ENCODE data around the gene CD300LF. TPM values are rescaled to one million over a fixed set of nuclear protein-coding genes. Genes with fewer than 3 reads are reported as not detected.

The CD300LF gene
- total and polyA plus RNA-seq, 9 of the 15 experiments (the other 6 are each of a cell fraction or from before 2014, with no cell fraction given) = not detected

GRCh38 chr17:74647871-74648672 is 64.7 kb downstream of the CD300LF start:
- no peaks in the 10 kb centered on the region for H3K9me1 ChIP-seq (ENCODE audit: control insufficient read depth, insufficient read depth, low read length)
- no peaks in the 10 kb centered on the region for H3K79me2 ChIP-seq (ENCODE audit: control insufficient read depth, insufficient read depth, low read length)
- ChIA-PET CTCF (ENCODE audit: low intra/inter-chr PET ratio) (no interaction called here), POLR2A (interaction anchor here (0.5 to 1.5 kb wide), 3 partner anchors 9 to 926 kb away, joined by 3 to 4 read pairs (median 4); no protein-coding TSS in a partner anchor)
- no peak overlapping the region for H3K4me2 ChIP-seq (ENCODE audit: insufficient read depth, low read length)
- FAIRE-seq (no peak), ATAC-seq (no peak), DNase-seq (ENCODE audit: extremely low read depth in 1 of 4, low spot score in 3 of 4) (no peak)
- no peaks in the 10 kb centered on the region for H3K9me3 ChIP-seq (replicated peaks; ENCODE audit: control insufficient read depth, insufficient read depth, low read depth, low read length)
- no peak overlapping the region for H3K27ac ChIP-seq (ENCODE audit: extremely low read depth, low read depth, low read length)
- BruUV-seq (replicated peaks) = no TSS peak
- WGBS (ENCODE audit: insufficient coverage, low coverage, missing lambda C conversion rate) = 1% methylated on average over 7 of the region's 9 CpGs
- no peak overlapping the region for H3K4me3 ChIP-seq
- H3K4me1 ChIP-seq (replicated peaks in 1 of 2; ENCODE audit: control insufficient read depth in 2 of 2, insufficient read depth in 2 of 2, low read length in 2 of 2) = no peaks in the 10 kb centered on the region
- peaks cover 13 to 38% of the 10 kb centered on the region in 2 experiments; a peak in 4 of 5 replicates for H3K27me3 ChIP-seq (ENCODE audit: control insufficient read depth in 2 of 2, insufficient read depth in 2 of 2, low read length in 2 of 2)
- no peak overlapping the region for H2AFZ ChIP-seq (ENCODE audit: low read depth, low read length)
- no peaks in the 10 kb centered on the region for H3K36me3 ChIP-seq (ENCODE audit: control insufficient read depth, insufficient read depth, low read length)
- in situ Hi-C loops (cut with MboI) (no loop called here), intact Hi-C loops (cut with micrococcal nuclease) (no loop called here)
- TF ChIP-seq CGGBP1 (CRISPR knock-in tag; IDR thresholded peaks at IDR 0.05) = no peak
- TF ChIP-seq ZNF696 (CRISPR knock-in tag; conservative IDR thresholded peaks at IDR 0.05) = no peak
- no peak for TF ChIP-seq POLR2AphosphoS2 (IDR thresholded peaks at IDR 0.05; ENCODE audit: low read length)
- H4K20me1 ChIP-seq (replicated peaks; ENCODE audit: control insufficient read depth, insufficient read depth, low read length) = no peaks in the 10 kb centered on the region
- H3K9ac ChIP-seq (ENCODE audit: insufficient read depth in 1 of 2, low read depth in 2 of 2, low read length in 2 of 2) = no peak overlapping the region

DNA sequence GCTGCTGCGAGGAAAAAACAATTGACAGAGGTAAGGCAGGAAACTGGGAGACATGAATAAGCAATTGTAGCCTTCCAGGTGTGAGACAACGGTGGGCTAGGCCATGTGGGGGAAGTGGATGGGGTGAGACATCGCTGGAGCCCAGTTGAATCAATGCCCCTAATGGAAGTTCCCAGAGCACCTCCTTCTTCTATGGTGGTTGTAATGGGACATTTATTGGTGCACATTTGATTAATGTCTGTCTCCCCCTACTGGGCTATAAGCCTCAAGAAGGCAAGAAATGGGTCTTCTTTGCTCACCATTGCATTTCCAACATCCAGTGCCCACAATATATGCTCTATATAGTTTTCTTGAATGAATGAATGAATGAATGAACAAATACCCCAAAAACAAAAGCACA is 66.5 kb downstream of the CD300LF start:
- Histone ChIP-seq H3K4me1 (replicated peaks in 1 of 2; ENCODE audit: control insufficient read depth in 2 of 2, insufficient read depth in 2 of 2, low read length in 2 of 2) (no peaks in the 10 kb centered on the region), H3K27me3 (ENCODE audit: control insufficient read depth in 2 of 2, insufficient read depth in 2 of 2, low read length in 2 of 2) (peaks cover 13 to 30% of the 10 kb centered on the region in 2 experiments; a peak in 4 of 5 replicates), H3K36me3 (ENCODE audit: control insufficient read depth, insufficient read depth, low read length) (no peaks in the 10 kb centered on the region), H3K9ac (ENCODE audit: insufficient read depth in 1 of 2, low read depth in 2 of 2, low read length in 2 of 2) (no peak overlapping the region), H3K79me2 (ENCODE audit: control insufficient read depth, insufficient read depth, low read length) (no peaks in the 10 kb centered on the region), H3K9me1 (ENCODE audit: control insufficient read depth, insufficient read depth, low read length) (no peaks in the 10 kb centered on the region), H3K27ac (ENCODE audit: extremely low read depth, low read depth, low read length) (no peak overlapping the region), H2AFZ (ENCODE audit: low read depth, low read length) (no peak overlapping the region), H4K20me1 (replicated peaks; ENCODE audit: control insufficient read depth, insufficient read depth, low read length) (no peaks in the 10 kb centered on the region), H3K4me3 (no peak overlapping the region), H3K9me3 (replicated peaks; ENCODE audit: control insufficient read depth, insufficient read depth, low read depth, low read length) (no peaks in the 10 kb centered on the region), H3K4me2 (ENCODE audit: insufficient read depth, low read length) (no peak overlapping the region)
- no TSS peak for BruUV-seq (replicated peaks)
- ChIA-PET POLR2A (no interaction called here), CTCF (ENCODE audit: low intra/inter-chr PET ratio) (no interaction called here)
- ATAC-seq (no peak), FAIRE-seq (no peak), DNase-seq (ENCODE audit: extremely low read depth in 1 of 4, low spot score in 3 of 4) (peak; percentile 9 to 23 (median 19))
- intact Hi-C loops (cut with micrococcal nuclease) = no loop called here
- 2% methylated on average over 3 of the region's 3 CpGs for WGBS (ENCODE audit: insufficient coverage, low coverage, missing lambda C conversion rate)
- in situ Hi-C loops (cut with MboI) = no loop called here
- TF ChIP-seq ZNF407 (IDR thresholded peaks at IDR 0.05; ENCODE audit: low read depth) (peak; percentile 75), U2AF1 (optimal IDR thresholded peaks at IDR 0.05; ENCODE audit: low read depth, low read length) (no peak)

All from K562 (cell line).